Stimulated activated CD8-positive, alpha-beta memory T cell treated with anti-CD3 and anti-CD28 coated beads, Interleukin-7, amount 100 ng/mL, for 48 hours (primary cell): ENCODE results near the gene STXBP1.

Source experiments
- DNase-seq, 2 donors: peaks; one replicate each; pipeline ENCODE4 v3.0.0-alpha.2; 2020; ENCODE audit warnings: low read depth in 1 of 2; ENCODE audit errors: extremely low read depth in 1 of 2

STXBP1 gene

DNA sequence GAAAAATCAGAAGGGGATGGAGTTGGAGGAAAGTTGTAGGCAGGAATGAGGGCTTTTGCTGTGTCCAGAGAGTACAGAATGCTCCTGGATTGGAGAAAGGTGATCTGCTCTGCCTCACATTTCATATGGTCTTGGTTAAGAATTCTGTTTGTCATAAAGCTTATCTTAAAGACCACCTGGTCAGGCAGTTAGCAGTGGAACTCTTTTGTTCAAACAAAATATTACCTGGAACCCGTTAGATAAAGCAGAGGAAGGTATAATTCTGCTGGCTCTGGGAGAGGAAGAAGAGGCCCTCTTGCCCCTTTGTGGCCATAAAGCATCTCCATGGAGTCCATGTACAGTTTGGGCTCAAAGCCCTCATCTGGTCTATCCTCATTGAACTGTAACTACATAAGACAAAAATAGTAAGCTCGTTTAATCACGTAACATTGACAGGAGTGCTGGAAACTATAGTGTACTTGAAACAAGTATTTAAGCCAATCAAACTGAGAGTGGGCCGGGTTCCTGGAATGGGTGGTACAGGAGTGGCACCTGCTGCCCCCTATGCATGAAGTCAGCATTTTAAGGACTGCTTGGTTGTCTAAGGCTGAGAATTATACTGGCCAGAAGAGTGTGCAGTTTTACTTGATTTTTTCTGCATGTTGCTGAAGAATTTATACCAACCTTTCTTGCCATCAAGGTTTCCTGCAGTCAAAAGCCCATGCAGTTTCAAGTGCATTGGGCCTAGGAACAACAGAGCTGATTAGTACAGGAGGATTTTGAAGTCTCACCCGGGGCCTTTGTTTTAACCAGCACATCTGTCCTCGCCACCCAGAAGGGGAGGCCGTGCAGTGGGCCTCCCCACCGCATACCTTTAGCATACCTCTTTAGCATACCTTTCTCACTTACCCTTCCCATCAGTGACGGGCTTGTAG is 39.9 kb downstream of the STXBP1 start:
- DNase-seq: no peak

- no peak for DNase-seq
Observed at GRCh38 chr9:127652733-127653132, 40.7 kb downstream of the STXBP1 start.

GRCh38 chr9:127654619-127655018 is 42.5 kb downstream of the STXBP1 start:
- DNase-seq: no peak

- no peak for DNase-seq
Observed at GRCh38 chr9:127658428-127658827, 46.4 kb downstream of the STXBP1 start.

DNA sequence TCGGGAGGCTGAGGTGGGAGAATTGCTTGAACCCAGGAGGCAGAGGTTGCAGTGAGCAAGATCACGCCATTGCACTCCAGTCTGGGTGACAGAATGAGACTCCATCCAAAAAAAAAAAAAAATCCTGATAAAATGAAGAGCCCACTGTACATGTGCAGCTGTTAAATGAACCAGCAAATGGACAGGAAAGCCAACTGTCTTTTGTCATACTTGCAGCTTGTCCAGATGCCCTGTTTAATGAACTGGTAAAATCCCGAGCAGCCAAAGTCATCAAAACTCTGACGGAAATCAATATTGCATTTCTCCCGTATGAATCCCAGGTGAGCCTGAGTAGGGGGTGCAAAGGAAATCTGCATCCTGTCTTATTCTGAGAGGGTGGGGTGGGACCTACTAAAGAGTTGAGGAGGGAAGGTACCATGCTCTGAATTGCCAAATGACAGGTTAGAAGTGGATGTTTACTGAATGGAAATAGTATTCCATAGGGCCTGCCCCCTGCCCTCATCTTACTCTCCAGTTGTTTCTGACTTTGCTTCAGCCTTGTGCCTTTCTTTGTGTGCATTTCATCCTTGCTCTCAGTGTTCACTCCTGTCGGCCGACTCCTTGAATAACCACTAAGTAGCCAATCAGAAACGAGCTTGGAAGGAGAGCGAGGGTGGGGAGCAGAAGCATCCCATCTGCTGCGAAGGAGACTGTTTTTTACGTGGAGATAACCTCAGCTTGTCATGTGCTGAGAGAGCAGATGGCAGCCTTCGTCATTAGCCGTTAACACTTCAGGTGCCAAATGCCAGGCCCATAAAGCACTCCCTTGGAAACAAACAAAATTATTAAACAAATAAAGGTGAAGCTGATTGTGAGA is 49.0 kb downstream of the STXBP1 start:
- DNase-seq: no peak

DNA sequence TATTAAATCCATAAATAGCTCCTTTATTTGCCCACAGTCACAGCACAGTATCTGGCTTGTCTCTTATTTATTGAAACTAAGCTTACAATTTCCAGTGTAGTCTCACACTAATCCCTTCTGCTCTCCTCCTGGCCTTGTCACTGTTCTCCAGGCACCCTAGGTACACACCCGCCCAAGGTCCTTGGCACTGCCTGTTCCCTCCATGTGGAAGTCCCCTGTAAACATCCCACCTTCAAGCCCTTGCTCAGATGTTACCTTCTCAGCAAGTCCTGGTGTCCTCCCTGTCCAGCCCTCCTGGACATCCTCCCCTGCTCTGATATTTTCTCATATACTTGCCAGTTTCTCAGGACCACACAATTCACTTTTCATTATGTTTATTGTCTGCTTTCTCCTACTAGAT is 50.5 kb downstream of the STXBP1 start:
- DNase-seq: no peak

DNA sequence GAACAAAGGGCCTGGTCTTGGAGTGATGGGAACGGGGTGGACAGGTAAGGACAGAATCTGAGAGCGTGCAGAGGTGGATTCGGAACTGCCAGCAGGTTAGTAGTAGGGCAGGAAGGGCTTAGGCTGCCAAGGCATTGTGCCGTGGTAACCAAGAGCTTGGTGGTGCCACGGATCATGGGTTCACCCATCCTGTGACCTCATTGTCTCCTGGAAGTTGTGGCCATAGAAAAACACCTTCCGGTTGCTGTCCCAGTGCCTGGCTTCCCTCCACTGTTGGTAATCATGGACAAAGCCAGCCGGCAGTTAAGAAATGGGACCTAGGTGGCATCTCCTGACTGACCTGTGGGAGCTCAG is 52.2 kb downstream of the STXBP1 start:
- DNase-seq: no peak

- DNase-seq: no peak
Observed at GRCh38 chr9:127664678-127665507, 52.8 kb downstream of the STXBP1 start.

DNA sequence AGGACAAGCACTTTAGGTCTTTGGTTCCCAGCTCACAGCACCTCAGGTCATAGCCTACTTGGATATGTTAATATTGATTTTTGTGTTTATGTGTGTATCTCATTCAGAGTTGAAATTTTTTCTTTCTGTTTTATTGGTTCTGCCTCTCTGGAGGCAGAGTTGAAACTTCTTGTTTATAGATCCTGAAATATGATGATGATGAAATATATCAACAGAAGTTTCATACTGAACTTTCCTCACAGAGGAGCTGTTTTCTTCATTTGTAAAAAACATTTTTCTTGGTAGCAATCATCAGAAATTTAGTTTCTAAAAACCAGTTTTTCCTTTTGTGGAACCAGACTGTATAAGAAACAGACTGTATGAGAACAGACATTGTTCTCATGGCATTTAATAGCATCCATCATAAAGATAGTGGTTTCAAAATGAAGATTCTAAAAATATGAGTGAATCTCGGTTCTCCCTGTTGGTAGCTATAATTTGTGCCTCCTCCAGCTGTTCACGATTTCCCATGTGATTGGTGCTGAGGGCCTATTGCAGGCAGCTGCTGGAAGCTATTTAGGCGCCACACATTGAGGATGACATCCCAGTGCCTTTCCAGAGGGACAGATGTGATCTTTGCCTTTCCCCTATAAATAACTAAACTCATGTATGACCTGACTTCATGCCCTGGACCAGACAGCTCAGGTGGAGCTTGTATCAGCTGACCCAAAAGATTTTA is 55.2 kb downstream of the STXBP1 start:
- DNase-seq: no peak

GRCh38 chr9:127667906-127668305 is 55.8 kb downstream of the STXBP1 start:
- no peak for DNase-seq

GRCh38 chr9:127673234-127673633 is 61.2 kb downstream of the STXBP1 start:
- no peak for DNase-seq

DNA sequence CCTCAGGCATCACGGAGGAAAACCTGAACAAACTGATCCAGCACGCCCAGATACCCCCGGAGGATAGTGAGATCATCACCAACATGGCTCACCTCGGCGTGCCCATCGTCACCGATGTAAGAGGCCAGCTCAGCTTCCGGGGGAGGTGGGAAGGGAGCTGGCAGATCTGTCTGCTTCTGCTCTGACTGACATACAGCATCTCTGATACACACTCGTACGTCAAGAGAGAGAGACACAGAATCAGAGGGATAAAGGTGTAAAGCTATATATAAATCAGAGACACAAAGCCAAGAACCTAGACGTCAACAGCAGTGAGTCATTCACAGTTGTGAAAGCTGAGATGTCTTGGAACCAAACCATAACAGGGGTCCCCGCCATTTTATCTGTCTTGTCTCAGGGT is 64.6 kb downstream of the STXBP1 start:
- DNase-seq: no peak

GRCh38 chr9:127679506-127679905 is 67.4 kb downstream of the STXBP1 start:
- DNase-seq: no peak

DNA sequence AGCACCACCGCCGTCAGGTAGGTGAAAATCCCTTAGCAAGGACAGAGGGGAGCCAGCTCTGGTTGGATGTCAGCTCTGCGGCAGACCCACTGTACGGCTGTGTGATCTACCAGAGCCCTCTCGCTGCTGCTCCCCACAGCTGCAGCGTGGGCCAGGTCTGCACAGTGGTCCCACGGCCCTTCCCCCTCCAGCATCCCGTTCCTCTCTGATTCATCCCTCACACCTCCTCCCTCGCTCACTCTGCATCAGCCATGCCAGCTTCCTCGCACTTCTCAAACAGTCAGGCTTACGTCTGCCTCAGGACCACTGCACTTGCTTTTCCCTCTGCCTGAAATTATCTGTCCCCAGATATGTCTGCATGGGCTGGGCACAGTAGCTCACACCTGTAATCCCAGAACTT is 68.1 kb downstream of the STXBP1 start:
- no peak for DNase-seq

- DNase-seq: no peak
Observed at GRCh38 chr9:127680846-127681245, 68.8 kb downstream of the STXBP1 start.

- DNase-seq: no peak
Observed at GRCh38 chr9:127682351-127683136, 70.5 kb downstream of the STXBP1 start.

GRCh38 chr9:127683723-127684122 is 71.6 kb downstream of the STXBP1 start:
- DNase-seq: no peak

GRCh38 chr9:127684576-127684975 is 72.5 kb downstream of the STXBP1 start:
- no peak for DNase-seq

DNA sequence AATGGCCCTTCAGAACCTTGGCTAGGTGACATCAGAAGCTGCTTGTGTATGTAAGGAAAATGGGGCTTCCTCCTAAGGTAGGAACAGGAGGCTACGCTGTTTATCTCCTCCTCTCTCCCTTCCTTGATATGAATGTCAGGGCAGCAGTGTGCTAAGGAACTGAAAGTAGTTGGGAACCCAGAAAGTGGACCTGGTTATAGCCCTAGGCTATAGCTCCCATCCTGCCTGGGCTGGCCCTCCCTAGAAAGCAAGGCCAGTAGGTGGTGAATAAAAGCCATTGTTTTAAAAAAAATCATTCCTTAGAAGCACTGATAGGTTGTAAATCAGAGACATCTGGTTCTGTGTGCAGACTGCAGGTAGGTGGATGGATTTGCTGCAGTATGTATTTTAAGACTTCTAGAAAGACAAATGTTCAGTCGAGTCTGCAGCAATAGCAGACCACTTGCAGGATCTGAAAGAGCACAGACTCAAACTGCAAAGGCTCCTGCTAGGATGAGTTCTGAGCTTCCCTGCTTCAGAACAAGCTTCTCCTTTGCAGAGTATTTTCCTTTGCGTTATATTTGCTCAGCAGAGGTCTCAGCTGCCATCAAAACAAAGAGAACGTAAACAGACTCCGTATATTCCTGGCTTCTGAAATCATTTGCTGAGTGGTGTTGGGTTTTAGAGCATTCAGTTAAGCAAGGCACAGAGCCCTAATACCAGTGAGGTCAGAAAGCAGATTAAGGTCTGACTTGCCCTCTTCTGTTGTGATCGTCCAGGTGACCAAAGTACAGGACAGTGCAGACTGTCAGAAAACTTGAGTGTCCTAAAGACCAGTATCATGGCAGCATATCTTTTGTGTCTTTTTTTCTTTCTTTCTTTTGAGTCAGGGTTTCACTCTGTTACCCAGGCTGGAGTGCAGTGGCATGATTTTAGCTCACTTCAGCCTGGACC is 74.7 kb downstream of the STXBP1 start:
- no peak for DNase-seq
